Measurements from ENCODE around the gene NUTM2B. TPM values are rescaled to one million over a fixed set of nuclear protein-coding genes. Genes with fewer than 3 reads are reported as not detected.
"Not testable (repeated sequence)": the region's sequence is repeated elsewhere in the genome, so short reads cannot be mapped to it uniquely, and the experiment has no call there.

Gene NUTM2B
- total and polyA plus RNA-seq, 2 of the 13 experiments (the other 11 are each of a cell fraction or from before 2014, with no cell fraction given) = 0.16 to 0.27 TPM

GRCh38 chr10:79696596-79696995 lies 6.4 kb upstream of the NUTM2B start:
- H2AFZ ChIP-seq (ENCODE audit: low read length); intact Hi-C loops (cut with micrococcal nuclease; ENCODE audit: unreplicated experiment); FAIRE-seq; BruUV-seq (replicated peaks); H3K27ac ChIP-seq (ENCODE audit: extremely low read length, insufficient read depth, low read length); H3K79me2 ChIP-seq (ENCODE audit: insufficient read depth, low read length); CTCF ChIA-PET (ENCODE audit: low intra/inter-chr PET ratio, low total read pairs); H4K20me1 ChIP-seq (ENCODE audit: insufficient read depth, low read length); H3K9me3 ChIP-seq (ENCODE audit: low read length); DNase-seq (ENCODE audit: low spot score); H3K4me2 ChIP-seq (ENCODE audit: low read depth, low read length); H3K4me3 ChIP-seq (replicated peaks in 1 of 3; ENCODE audit: insufficient read depth in 1 of 3, low read depth in 2 of 3, low read length in 3 of 3); H3K4me1 ChIP-seq (ENCODE audit: insufficient read depth, low read length); H3K27me3 ChIP-seq (ENCODE audit: control insufficient read depth in 1 of 2, insufficient read depth in 2 of 2, low read length in 2 of 2); H3K36me3 ChIP-seq (replicated peaks in 1 of 2; ENCODE audit: control insufficient read depth in 1 of 2, insufficient read depth in 2 of 2, low read length in 2 of 2); H3K9ac ChIP-seq (ENCODE audit: insufficient read depth, low read depth, low read length); in situ Hi-C loops (cut with HindIII; ENCODE audit: extremely low pct_ligation_motif_present, low pct_unique_long_range_greater_than_20kb); POLR2A ChIA-PET: not testable (repeated sequence)
- peak; percentile 33; the same call in 1 of the 3 replicates for ATAC-seq
- WGBS (ENCODE audit: low lambda C conversion rate) = no CpG with 5 or more reads among the region's 6 CpGs

GRCh38 chr10:79697141-79697540 lies 5.9 kb upstream of the NUTM2B start:
- DNase-seq (ENCODE audit: low spot score); H3K9me3 ChIP-seq (ENCODE audit: low read length); ATAC-seq; H3K79me2 ChIP-seq (ENCODE audit: insufficient read depth, low read length); H3K4me2 ChIP-seq (ENCODE audit: low read depth, low read length); BruUV-seq (replicated peaks); intact Hi-C loops (cut with micrococcal nuclease; ENCODE audit: unreplicated experiment); H3K4me3 ChIP-seq (replicated peaks in 1 of 3; ENCODE audit: insufficient read depth in 1 of 3, low read depth in 2 of 3, low read length in 3 of 3); H3K27ac ChIP-seq (ENCODE audit: extremely low read length, insufficient read depth, low read length); H3K9ac ChIP-seq (ENCODE audit: insufficient read depth, low read depth, low read length); H3K36me3 ChIP-seq (replicated peaks in 1 of 2; ENCODE audit: control insufficient read depth in 1 of 2, insufficient read depth in 2 of 2, low read length in 2 of 2); in situ Hi-C loops (cut with HindIII; ENCODE audit: extremely low pct_ligation_motif_present, low pct_unique_long_range_greater_than_20kb); FAIRE-seq; CTCF ChIA-PET (ENCODE audit: low intra/inter-chr PET ratio, low total read pairs); H4K20me1 ChIP-seq (ENCODE audit: insufficient read depth, low read length); POLR2A ChIA-PET; H2AFZ ChIP-seq (ENCODE audit: low read length); H3K4me1 ChIP-seq (ENCODE audit: insufficient read depth, low read length); H3K27me3 ChIP-seq (ENCODE audit: control insufficient read depth in 1 of 2, insufficient read depth in 2 of 2, low read length in 2 of 2): not testable (repeated sequence)
- WGBS (ENCODE audit: low lambda C conversion rate) = 90% methylated on average over 3 of the region's 5 CpGs

GRCh38 chr10:79700381-79700944 lies 2.6 kb upstream of the NUTM2B start:
- H3K4me3 ChIP-seq (replicated peaks in 1 of 3; ENCODE audit: insufficient read depth in 1 of 3, low read depth in 2 of 3, low read length in 3 of 3); BruUV-seq (replicated peaks); DNase-seq (ENCODE audit: low spot score); H3K79me2 ChIP-seq (ENCODE audit: insufficient read depth, low read length); H3K36me3 ChIP-seq (replicated peaks in 1 of 2; ENCODE audit: control insufficient read depth in 1 of 2, insufficient read depth in 2 of 2, low read length in 2 of 2); CTCF ChIA-PET (ENCODE audit: low intra/inter-chr PET ratio, low total read pairs); POLR2A ChIA-PET; H3K9ac ChIP-seq (ENCODE audit: insufficient read depth, low read depth, low read length); ATAC-seq; in situ Hi-C loops (cut with HindIII; ENCODE audit: extremely low pct_ligation_motif_present, low pct_unique_long_range_greater_than_20kb); H3K9me3 ChIP-seq (ENCODE audit: low read length); H3K27ac ChIP-seq (ENCODE audit: extremely low read length, insufficient read depth, low read length); intact Hi-C loops (cut with micrococcal nuclease; ENCODE audit: unreplicated experiment); FAIRE-seq; H3K4me1 ChIP-seq (ENCODE audit: insufficient read depth, low read length); H2AFZ ChIP-seq (ENCODE audit: low read length); H3K27me3 ChIP-seq (ENCODE audit: control insufficient read depth in 1 of 2, insufficient read depth in 2 of 2, low read length in 2 of 2); H4K20me1 ChIP-seq (ENCODE audit: insufficient read depth, low read length); H3K4me2 ChIP-seq (ENCODE audit: low read depth, low read length): not testable (repeated sequence)
- WGBS (ENCODE audit: low lambda C conversion rate) = 95% methylated on average over 19 of the region's 37 CpGs

- BruUV-seq (replicated peaks); H2AFZ ChIP-seq (ENCODE audit: low read length); H3K4me2 ChIP-seq (ENCODE audit: low read depth, low read length); H3K9me3 ChIP-seq (ENCODE audit: low read length); H3K4me1 ChIP-seq (ENCODE audit: insufficient read depth, low read length); H4K20me1 ChIP-seq (ENCODE audit: insufficient read depth, low read length); CTCF ChIA-PET (ENCODE audit: low intra/inter-chr PET ratio, low total read pairs); DNase-seq (ENCODE audit: low spot score); ATAC-seq; intact Hi-C loops (cut with micrococcal nuclease; ENCODE audit: unreplicated experiment); POLR2A ChIA-PET; H3K27me3 ChIP-seq (ENCODE audit: control insufficient read depth in 1 of 2, insufficient read depth in 2 of 2, low read length in 2 of 2); H3K9ac ChIP-seq (ENCODE audit: insufficient read depth, low read depth, low read length); H3K79me2 ChIP-seq (ENCODE audit: insufficient read depth, low read length); H3K27ac ChIP-seq (ENCODE audit: extremely low read length, insufficient read depth, low read length); H3K36me3 ChIP-seq (replicated peaks in 1 of 2; ENCODE audit: control insufficient read depth in 1 of 2, insufficient read depth in 2 of 2, low read length in 2 of 2); H3K4me3 ChIP-seq (replicated peaks in 1 of 3; ENCODE audit: insufficient read depth in 1 of 3, low read depth in 2 of 3, low read length in 3 of 3); in situ Hi-C loops (cut with HindIII; ENCODE audit: extremely low pct_ligation_motif_present, low pct_unique_long_range_greater_than_20kb); FAIRE-seq: not testable (repeated sequence)
- 52% methylated on average over 3 of the region's 8 CpGs for WGBS (ENCODE audit: low lambda C conversion rate)
Observed at GRCh38 chr10:79707017-79707416, 4.0 kb downstream of the NUTM2B start.

Measured in HepG2 (cell line).